LNCaP clone FGC (cell line): ENCODE results near the gene TMEM121.

Experiments
- DNase-seq: peaks from one replicate; pipeline ENCODE4 v3.0.0-alpha.2; 2011; ENCODE audit warnings: low read depth
- H3K4me3 ChIP-seq: 2 replicates; pipeline ENCODE4 v1.5.1; 2011; ENCODE audit warnings: mild to moderate bottlenecking, low read depth, low read length, control low read depth
- CTCF ChIP-seq: IDR thresholded peaks from 2 replicates; pipeline ENCODE4 v1.5.1; 2012; ENCODE audit warnings: mild to moderate bottlenecking; ENCODE audit not compliant: control insufficient read depth, insufficient read depth; ENCODE audit errors: extremely low read depth

TMEM121 gene

GRCh38 chr14:105526776-105527380 lies 495 bp downstream of the TMEM121 start:
- TF ChIP-seq CTCF, result no peak
- peak overlapping the region; percentile 53 for H3K4me3 ChIP-seq
- no peak for DNase-seq

- no peak for DNase-seq
- H3K4me3 ChIP-seq, result peak overlapping the region; percentile 53
- no peak for TF ChIP-seq CTCF
Observed at GRCh38 chr14:105527381-105527825, 1.0 kb downstream of the TMEM121 start.

- H3K4me3 ChIP-seq, result peak overlapping the region; percentile 43
- no peak for DNase-seq
Observed at GRCh38 chr14:105527826-105528585, 1.6 kb downstream of the TMEM121 start.

GRCh38 chr14:105528586-105529318 lies 2.4 kb downstream of the TMEM121 start:
- DNase-seq, result no peak
- peak overlapping the region; percentile 43; the same call in 1 of the 2 replicates for H3K4me3 ChIP-seq
- TF ChIP-seq CTCF, result no peak

More at GRCh38 chr14:105527826-105528585, 1.6 kb downstream of the TMEM121 start:
- peak; percentile 99 for TF ChIP-seq CTCF

GRCh38 chr14:105529319-105529568 lies 2.9 kb downstream of the TMEM121 start:
- H3K4me3 ChIP-seq, result no peak overlapping the region
- TF ChIP-seq CTCF, result no peak
- DNase-seq, result no peak

GRCh38 chr14:105529569-105530284 lies 3.3 kb downstream of the TMEM121 start:
- no peak for DNase-seq
- no peak for TF ChIP-seq CTCF
- no peak overlapping the region for H3K4me3 ChIP-seq
